GM12872 (cell line): ENCODE measurements around the gene MYCBPAP.

Experiments used
- CTCF ChIP-seq: IDR thresholded peaks from 3 replicates; pipeline ENCODE4 v1.5.1; 2011; ENCODE audit warnings: low read depth, mild to moderate bottlenecking, low read length, moderate library complexity; ENCODE audit not compliant: insufficient read depth

The MYCBPAP gene

GRCh38 chr17:50551433-50551815 lies 43.2 kb downstream of the MYCBPAP start:
- TF ChIP-seq CTCF: no peak

- TF ChIP-seq CTCF: no peak
These were observed 43.6 kb downstream of the MYCBPAP start for GRCh38 chr17:50551884-50552283.

GRCh38 chr17:50554201-50554600 lies 46.0 kb downstream of the MYCBPAP start:
- no peak for TF ChIP-seq CTCF

- TF ChIP-seq CTCF: no peak
These were observed 48.6 kb downstream of the MYCBPAP start for GRCh38 chr17:50556803-50557202.

- no peak for TF ChIP-seq CTCF
These were observed 49.4 kb downstream of the MYCBPAP start for GRCh38 chr17:50557630-50558029.

- no peak for TF ChIP-seq CTCF
These were observed 49.9 kb downstream of the MYCBPAP start for GRCh38 chr17:50558091-50558490.

- no peak for TF ChIP-seq CTCF
These were observed 50.3 kb downstream of the MYCBPAP start for GRCh38 chr17:50558581-50558940.
